ENCODE data around the gene PCLO.
"Not testable (repeated sequence)": the region's sequence is repeated elsewhere in the genome, so short reads cannot be mapped to it uniquely, and the experiment has no call there.

The PCLO gene

GRCh38 chr7:82959528-82959927, 203.2 kb downstream of the PCLO start:
- no peak for DNase-seq

- no peak for DNase-seq
These were observed 205.2 kb downstream of the PCLO start for GRCh38 chr7:82957521-82957920.

DNA sequence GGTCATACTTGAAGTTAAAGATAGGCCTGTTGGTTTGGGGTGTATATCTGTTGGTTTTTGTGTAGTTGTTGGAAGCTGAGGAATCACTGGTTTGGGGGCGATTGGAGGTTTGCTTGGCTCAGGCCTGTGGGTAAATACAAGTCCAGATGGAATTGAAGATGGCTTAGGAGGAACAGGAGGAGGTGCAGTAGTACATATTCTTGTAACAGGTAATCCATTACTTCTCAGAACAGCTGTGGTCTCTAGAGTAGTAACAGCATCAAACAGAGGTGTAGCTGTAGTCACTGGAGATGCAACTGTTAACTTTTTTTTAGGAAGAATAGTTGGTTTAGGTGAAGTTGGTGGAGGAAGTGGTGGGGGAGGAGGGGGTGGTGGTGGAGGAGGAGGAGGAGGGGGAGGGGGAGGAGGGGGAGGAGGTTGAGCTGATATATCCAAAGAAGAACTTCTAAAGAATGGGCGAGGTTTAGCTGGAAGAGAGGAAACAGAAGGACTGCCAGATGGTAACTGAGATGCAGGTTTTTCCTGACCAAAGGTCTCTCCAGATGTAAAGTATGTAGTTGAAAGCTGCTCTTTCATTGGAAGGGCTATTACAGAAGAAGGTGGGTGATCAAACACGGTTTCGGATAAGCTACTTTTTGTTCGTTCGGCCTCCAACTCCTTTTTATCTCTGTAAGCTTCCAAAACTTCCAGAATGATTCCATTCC, 209.2 kb downstream of the PCLO start:
- DNase-seq = no peak

GRCh38 chr7:82950436-82950835, 212.2 kb downstream of the PCLO start:
- DNase-seq = no peak

DNA sequence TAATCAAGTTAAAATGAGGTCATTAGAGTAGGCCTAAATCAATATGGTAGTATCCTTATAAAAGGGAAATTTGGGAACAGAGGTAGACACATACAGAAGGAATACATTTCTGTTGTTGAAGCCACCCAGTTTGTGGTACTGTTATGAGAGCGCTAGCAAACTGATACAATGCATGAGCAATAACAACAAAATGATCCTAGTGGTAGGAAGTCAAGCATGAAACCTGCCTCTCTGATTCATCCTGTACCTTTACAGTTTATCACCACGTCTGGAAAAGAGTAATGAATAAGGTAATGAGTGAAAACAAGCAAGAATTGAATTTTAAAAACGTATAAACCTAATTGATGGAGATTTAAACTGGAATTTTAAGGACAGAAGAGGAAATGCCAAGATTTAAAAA, 217.2 kb downstream of the PCLO start:
- no peak for DNase-seq

DNA sequence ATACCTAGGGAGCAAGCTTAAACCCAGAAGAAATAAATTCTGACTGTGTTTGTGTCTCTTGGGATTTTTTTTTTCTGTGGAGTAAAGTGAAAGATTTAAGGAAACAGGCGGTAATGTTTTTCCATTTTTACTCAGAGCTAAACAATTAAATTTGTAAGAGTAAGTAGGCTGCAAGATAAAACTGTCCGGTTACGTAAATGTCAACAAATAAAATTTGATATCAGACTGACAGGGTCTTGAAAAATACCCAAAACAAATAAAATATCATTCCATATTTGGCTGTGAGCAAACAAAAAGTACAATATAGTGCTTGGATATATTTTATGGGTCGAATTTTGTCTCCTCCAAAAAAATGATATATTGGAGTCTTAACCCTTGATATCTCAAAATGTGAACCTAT, 217.6 kb downstream of the PCLO start:
- no peak for DNase-seq

- no peak for DNase-seq
These were observed 230.2 kb downstream of the PCLO start for GRCh38 chr7:82932516-82932915.

DNA sequence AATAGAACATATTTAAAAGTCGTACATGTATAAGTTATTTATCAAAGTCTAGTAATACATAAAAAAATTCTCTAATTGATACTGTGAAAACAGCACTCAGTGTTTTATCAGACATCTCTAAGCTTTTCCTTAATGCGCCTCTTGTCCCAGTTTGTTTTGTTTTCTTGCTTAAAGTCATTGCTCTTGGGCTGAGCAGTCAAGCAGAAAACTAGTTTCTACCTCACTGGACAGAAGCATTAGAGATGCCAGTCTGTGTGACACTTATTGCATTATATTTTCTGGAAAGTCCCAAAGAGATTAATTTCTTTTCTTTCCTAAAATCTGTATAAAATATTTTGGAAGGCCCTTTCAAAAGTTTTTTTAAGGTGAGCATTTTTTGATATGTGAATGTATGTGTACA, 236.2 kb downstream of the PCLO start:
- DNase-seq = no peak

DNA sequence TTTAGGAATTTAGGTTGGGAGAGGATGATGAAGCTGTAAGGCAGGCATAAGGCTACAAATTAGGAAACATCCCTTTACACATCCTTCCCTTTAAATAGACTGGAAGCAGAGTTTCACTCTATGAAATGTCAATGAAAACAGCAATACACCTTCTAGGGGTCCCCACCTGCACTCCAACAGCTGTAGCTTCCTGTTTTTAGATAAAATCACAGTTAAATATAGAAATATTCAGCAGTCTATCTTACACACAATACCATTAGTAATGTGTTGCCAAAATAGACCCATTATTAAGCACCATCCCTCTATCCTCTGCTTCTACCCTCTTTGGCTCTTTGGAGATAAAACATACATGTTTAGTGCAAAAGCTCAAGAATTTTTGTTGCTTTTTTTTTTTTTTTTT, 237.4 kb downstream of the PCLO start:
- DNase-seq = no peak

GRCh38 chr7:82906502-82906901, 256.2 kb downstream of the PCLO start:
- DNase-seq = no peak

- no peak for DNase-seq
These were observed 257.8 kb downstream of the PCLO start for GRCh38 chr7:82904871-82905270.

DNA sequence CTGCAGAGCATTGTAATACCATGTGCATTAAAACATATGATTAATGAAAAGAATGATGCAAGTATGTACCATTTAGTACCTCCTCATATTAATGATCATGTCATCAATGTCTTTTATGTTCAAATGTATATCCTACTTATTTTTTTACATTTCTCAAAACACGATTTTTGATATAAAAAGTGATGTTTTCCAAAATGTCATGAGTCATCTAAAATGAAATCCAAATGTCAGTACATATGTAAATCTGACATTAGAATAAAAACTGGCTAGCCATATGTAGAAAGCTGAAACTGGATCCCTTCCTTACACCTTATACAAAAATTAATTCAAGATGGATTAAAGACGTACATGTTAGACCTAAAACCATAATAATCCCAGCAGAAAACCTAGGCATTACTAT, 261.6 kb downstream of the PCLO start:
- DNase-seq = not testable (repeated sequence)

- DNase-seq = no peak
These were observed 265.2 kb downstream of the PCLO start for GRCh38 chr7:82897500-82897899.

- DNase-seq = not testable (repeated sequence)
These were observed 268.3 kb downstream of the PCLO start for GRCh38 chr7:82894341-82894740.

DNA sequence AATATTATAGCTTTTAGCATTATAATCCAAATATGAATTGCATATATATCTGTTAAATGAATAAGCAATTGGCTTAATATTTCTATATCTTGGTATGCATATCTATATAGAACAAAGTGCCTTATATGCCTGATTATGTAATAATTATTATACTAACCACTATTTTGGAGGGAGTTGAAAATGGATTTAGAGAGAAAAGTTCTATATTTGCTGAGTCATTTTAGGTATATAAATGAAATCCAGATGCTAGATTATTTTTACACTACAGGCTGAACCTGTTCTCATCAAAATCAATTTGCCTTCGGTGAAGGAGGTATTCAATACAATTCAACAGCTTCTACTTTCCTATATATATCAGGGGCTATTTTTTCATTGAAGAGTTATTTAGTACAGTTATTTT, 276.4 kb downstream of the PCLO start:
- no peak for DNase-seq

- no peak for DNase-seq
These were observed 296.8 kb downstream of the PCLO start for GRCh38 chr7:82865856-82866255.

GRCh38 chr7:82859106-82859850, 303.4 kb downstream of the PCLO start:
- no peak for DNase-seq

DNA sequence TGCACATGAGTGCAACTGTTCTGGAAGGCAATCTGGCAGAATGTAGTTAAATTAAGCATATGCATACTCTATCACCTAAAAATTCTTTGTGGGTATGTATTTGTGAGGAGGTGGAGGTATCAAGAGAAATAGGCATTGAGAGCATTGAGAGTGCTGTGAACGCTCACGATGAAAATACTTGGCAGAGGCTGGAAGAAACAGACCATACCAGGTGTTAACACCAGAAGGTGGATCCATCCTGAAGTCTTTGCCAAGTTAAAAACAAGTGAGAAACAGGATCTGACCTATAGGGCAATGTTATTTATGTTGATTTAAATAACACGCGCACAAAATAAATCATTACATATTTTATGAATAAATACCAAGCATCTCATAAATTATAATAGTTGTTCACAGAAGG, 311.6 kb downstream of the PCLO start:
- DNase-seq = no peak

DNA sequence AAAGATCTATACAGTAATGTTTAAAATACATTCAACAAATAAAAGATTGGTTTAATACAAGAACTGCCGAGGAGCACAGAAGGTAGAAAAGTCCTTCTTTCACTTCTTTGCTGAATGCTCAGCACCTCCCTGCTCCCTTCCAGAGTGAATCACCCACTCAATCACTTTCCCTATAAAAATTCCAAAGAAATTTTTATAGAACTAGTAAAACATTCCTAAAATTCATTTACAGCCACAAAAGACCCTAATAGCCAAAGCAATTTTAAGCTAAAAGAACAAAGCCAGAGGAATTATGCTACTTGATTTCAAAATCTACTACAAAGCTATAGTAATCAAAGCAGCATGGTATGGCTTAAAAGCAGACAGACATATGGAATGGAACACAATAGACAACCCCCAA, 320.9 kb downstream of the PCLO start:
- DNase-seq = no peak

- DNase-seq = no peak
These were observed 322.6 kb downstream of the PCLO start for GRCh38 chr7:82840061-82840460.

DNA sequence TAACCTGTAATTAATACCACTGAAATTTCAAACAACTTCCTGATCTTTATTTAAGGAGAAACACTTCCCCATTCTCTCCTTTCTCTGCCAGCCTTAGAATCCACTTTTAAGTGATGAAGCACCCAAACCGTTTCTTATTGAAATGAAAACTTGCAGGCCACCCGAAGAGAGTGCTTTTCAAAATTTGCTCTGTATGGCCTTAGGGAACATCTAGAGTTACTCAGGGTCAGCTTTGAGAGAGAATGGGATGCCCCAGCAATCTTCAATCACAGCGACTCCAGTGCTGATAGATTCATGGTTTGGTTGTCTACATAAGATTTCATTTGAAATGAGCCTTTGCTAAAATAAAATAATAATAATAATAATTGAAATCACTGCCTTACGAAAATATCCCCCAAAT, 323.1 kb downstream of the PCLO start:
- DNase-seq = no peak

DNA sequence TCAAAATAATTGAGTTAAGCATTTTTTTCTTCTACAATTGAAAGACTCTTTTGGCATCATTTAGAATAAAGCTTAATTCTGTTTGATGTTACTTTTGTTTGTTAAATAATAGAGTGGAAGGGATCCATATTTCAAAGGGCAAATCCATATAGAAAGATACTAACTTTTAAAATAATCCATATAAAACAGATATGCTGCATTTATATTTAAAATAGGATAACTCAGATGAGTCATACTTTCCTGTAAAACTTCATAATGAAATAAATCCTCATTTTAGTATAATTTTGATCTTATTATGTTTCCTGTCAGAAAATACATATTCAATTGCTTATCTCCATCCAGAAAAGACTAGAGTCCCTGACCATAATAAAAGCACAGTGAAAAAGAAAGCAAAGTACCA, 323.6 kb downstream of the PCLO start:
- no peak for DNase-seq

DNA sequence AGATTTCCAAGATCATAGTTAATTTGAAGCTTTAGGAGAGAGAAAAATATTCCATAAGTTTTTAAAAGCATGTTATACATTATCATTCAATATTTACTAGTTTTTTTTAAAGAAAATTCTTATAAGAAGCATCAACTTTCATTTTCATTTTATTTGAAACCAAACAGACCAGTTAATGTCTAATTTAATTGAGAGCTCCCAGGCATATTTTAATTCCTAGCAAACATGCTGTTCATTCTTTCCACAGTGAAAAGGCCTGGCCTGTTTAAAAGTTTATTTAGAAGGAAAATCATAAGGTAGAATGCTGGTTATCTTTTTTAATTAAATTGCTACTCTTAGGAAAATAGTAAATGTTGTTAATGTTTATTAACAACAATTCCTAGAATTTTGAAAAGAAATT, 324.4 kb downstream of the PCLO start:
- DNase-seq = no peak

- no peak for DNase-seq
These were observed 339.6 kb downstream of the PCLO start for GRCh38 chr7:82823073-82823472.

- DNase-seq = no peak
These were observed 341.6 kb downstream of the PCLO start for GRCh38 chr7:82821037-82821436.

All from right forelimb (tissue), 1 donor.